Endothelial cell of umbilical vein (primary cell): ENCODE data around the gene ADAM10. TPM values are rescaled to one million over a fixed set of nuclear protein-coding genes. Genes with fewer than 3 reads are reported as not detected.

Experiments
- BruUV-seq: library from RNA; stranded (reverse); fragments of 400-500 nt; replicated peaks from 2 replicates; lab custom pipeline; 2021; lab: Mats Ljungman, UMichigan
- CTCF ChIA-PET: fragments of 300-600, 350-600 bp; sonication (Branson Sonifier 250); formaldehyde crosslinking; loops from one replicate; lab custom pipeline; 2021; ENCODE audit warnings: antibody characterized with exemption, inconsistent platforms; lab: Charles Lee
- POLR2A ChIA-PET: fragments of 300-600, 350-600 bp; sonication (Branson Sonifier 250); formaldehyde crosslinking; loops from one replicate; lab custom pipeline; 2021; ENCODE audit warnings: antibody characterized with exemption, inconsistent platforms; lab: Charles Lee
- DNase-seq: peaks from one replicate; pipeline ENCODE4 v3.0.0-alpha.2; 2011; ENCODE audit warnings: low read depth, low spot score
- FAIRE-seq: peaks from 2 replicates; lab custom pipeline; 2011; peaks lifted over from hg19 to GRCh38; lab: Jason Lieb, UNC
- H2AFZ ChIP-seq: 2 replicates; pipeline ENCODE4 v1.6.0; 2012; ENCODE audit warnings: low read depth, low read length, control low read depth, inconsistent platforms
- H3K27ac ChIP-seq: 2 replicates; pipeline ENCODE4 v1.5.1; 2011; ENCODE audit warnings: low read depth, mild to moderate bottlenecking, control low read depth, low read length, moderate library complexity; ENCODE audit not compliant: insufficient read depth
- H3K27me3 ChIP-seq, 2 experiments: 2 replicates each; pipeline versions ENCODE4 v1.6.0 to v1.6.1; 2011; ENCODE audit warnings: low read length in 2 of 2, mixed read lengths in 1 of 2; ENCODE audit not compliant: control insufficient read depth in 2 of 2, insufficient read depth in 2 of 2
- H3K36me3 ChIP-seq, 2 experiments: 2 replicates in 1 of 2; 3 replicates in 1 of 2; pipeline ENCODE4 v1.5.1; 2011; ENCODE audit warnings: low read length in 2 of 2, mild to moderate bottlenecking in 1 of 2, moderate library complexity in 1 of 2; ENCODE audit not compliant: control insufficient read depth in 2 of 2, insufficient read depth in 2 of 2; ENCODE audit errors: extremely low read depth in 1 of 2
- H3K4me1 ChIP-seq: 3 replicates; pipeline ENCODE4 v1.5.1; 2011; ENCODE audit warnings: mild to moderate bottlenecking, low read length; ENCODE audit not compliant: control insufficient read depth, insufficient read depth; ENCODE audit errors: extremely low read depth
- H3K4me2 ChIP-seq: 2 replicates; pipeline ENCODE4 v1.6.1; 2011; ENCODE audit warnings: low read length, control low read depth, mixed read lengths; ENCODE audit not compliant: insufficient read depth
- H3K4me3 ChIP-seq, 3 experiments: fragments of 200-600 bp in 1 of 3; sonication (generic), shearing (Covaris generic) in 1 of 3; replicated peaks in 1 of 3; 2 replicates each; pipeline ENCODE4 v1.5.1; 2011 to 2016; ENCODE audit warnings: control low read depth in 3 of 3, low read length in 3 of 3, mild to moderate bottlenecking in 2 of 3, inconsistent platforms in 1 of 3, low read depth in 1 of 3, moderate library complexity in 1 of 3; ENCODE audit not compliant: insufficient read depth in 1 of 3
- H3K79me2 ChIP-seq: 2 replicates; pipeline ENCODE4 v1.6.0; 2012; ENCODE audit warnings: low read length, inconsistent platforms; ENCODE audit not compliant: control insufficient read depth, insufficient read depth
- H3K9ac ChIP-seq: replicated peaks from 2 replicates; pipeline ENCODE3; 2011; ENCODE audit warnings: low read length, control low read depth; ENCODE audit not compliant: insufficient read depth; ENCODE audit errors: extremely low read depth
- H3K9me1 ChIP-seq: replicated peaks from 3 replicates; pipeline ENCODE4 v1.6.0; 2011; ENCODE audit warnings: mild to moderate bottlenecking, low read length; ENCODE audit not compliant: control insufficient read depth, insufficient read depth; ENCODE audit errors: extremely low read depth
- H3K9me3 ChIP-seq: replicated peaks from 2 replicates; pipeline ENCODE4 v1.5.1; 2012; ENCODE audit warnings: low read length, inconsistent platforms; ENCODE audit not compliant: control insufficient read depth, insufficient read depth
- H4K20me1 ChIP-seq: replicated peaks from 2 replicates; pipeline ENCODE3; 2011; ENCODE audit warnings: mild to moderate bottlenecking, low read length; ENCODE audit not compliant: control insufficient read depth, insufficient read depth; ENCODE audit errors: extremely low read depth
- CTCF ChIP-seq, 2 donors: IDR thresholded peaks; 1 replicate in 1 of 2; 2 replicates in 1 of 2; pipeline ENCODE4 v1.5.1; 2011; ENCODE audit warnings: low read length in 2 of 2, mild to moderate bottlenecking in 2 of 2, moderate library complexity in 2 of 2, control low read depth in 1 of 2, inconsistent platforms in 1 of 2, low read depth in 1 of 2; ENCODE audit not compliant: insufficient read depth in 1 of 2; ENCODE audit errors: extremely low read depth in 1 of 2
- FOS ChIP-seq: IDR thresholded peaks from 2 replicates; pipeline ENCODE4 v1.6.1; 2011; ENCODE audit warnings: mild to moderate bottlenecking, low read length, moderate library complexity, borderline replicate concordance; ENCODE audit not compliant: insufficient read depth
- MAX ChIP-seq: IDR thresholded peaks from 2 replicates; pipeline ENCODE4 v1.6.1; 2011; ENCODE audit not compliant: insufficient read depth, insufficient read length
- MYC ChIP-seq: IDR thresholded peaks from one replicate; pipeline ENCODE4 v1.6.1; 2011; ENCODE audit warnings: mild to moderate bottlenecking, low read depth, low read length
- POLR2AphosphoS5 ChIP-seq: IDR thresholded peaks from 2 replicates; pipeline ENCODE4 v1.6.1; 2012; ENCODE audit warnings: low read depth, mild to moderate bottlenecking, control low read depth, low read length, moderate library complexity; ENCODE audit not compliant: insufficient read depth
- dilution Hi-C: fragments of 300-500 bp; cut with MboI; formaldehyde crosslinking; loops from one replicate; pipeline ENCODE4 v1.15.0; 2019; ENCODE audit warnings: low sequenced_read_pairs; ENCODE audit not compliant: extremely low pct_ligation_motif_present
- intact Hi-C: fragments of 100-400 bp; cut with micrococcal nuclease; formaldehyde crosslinking; loops from one replicate; pipeline ENCODE4 v1.10.0; 2022
- polyA plus RNA-seq, 4 experiments: library from polyadenylated mRNA; depleted of rRNA in 3 of 4; stranded (reverse) in 3 of 4; unstranded in 1 of 4; fragments of >200 nt; gene quantifications; 2 replicates each; pipeline versions ENCODE4 v1.2.1 to v1.2.3, GENCODE V29; 2011 to 2012; ENCODE audit warnings: missing spikeins in 1 of 4
- total RNA-seq: library from RNA; stranded (reverse); gene quantifications from 2 replicates; pipeline ENCODE4 v1.2.3, GENCODE V29; 2021

Gene ADAM10
- total and polyA plus RNA-seq, 2 donors (not counting 3 experiments of a cell fraction or from before 2014, with no cell fraction given), result 91.3 to 203 TPM

GRCh38 chr15:58704155-58704865 lies 45.2 kb downstream of the ADAM10 start:
- H3K27ac ChIP-seq, result no peak overlapping the region

More at GRCh38 chr15:58704155-58704865, 45.2 kb downstream of the ADAM10 start:
- no peaks in the 10 kb centered on the region for H3K36me3 ChIP-seq
- no peaks in the 10 kb centered on the region for H3K4me1 ChIP-seq
- FAIRE-seq (no peak), DNase-seq (no peak)
- TF ChIP-seq FOS, result no peak
- TF ChIP-seq MAX, result no peak
- no peak for TF ChIP-seq POLR2AphosphoS5
- TF ChIP-seq CTCF (IDR thresholded peaks at IDR 0.05; ENCODE audit: extremely low read depth in 1 of 2, insufficient read depth in 1 of 2, low read depth in 1 of 2, low read length in 2 of 2), result no peak
- TF ChIP-seq MYC, result no peak
- ChIA-PET CTCF (no interaction called here), POLR2A (no interaction called here)
- no peak overlapping the region for H3K9ac ChIP-seq
- dilution Hi-C loops, result no loop called here
- no TSS peak for BruUV-seq
- H3K9me3 ChIP-seq, result no peaks in the 10 kb centered on the region
- no peaks in the 10 kb centered on the region for H3K27me3 ChIP-seq
- no peaks in the 10 kb centered on the region for H3K9me1 ChIP-seq
- no peak overlapping the region for H3K4me2 ChIP-seq
- intact Hi-C loops, result no loop called here
- no peaks in the 10 kb centered on the region for H4K20me1 ChIP-seq
- H3K4me3 ChIP-seq, result no peak overlapping the region
- H3K79me2 ChIP-seq, result peaks cover 68% of the 10 kb centered on the region
- no peak overlapping the region for H2AFZ ChIP-seq
